ENCODE results near the gene GPC6.

Gene GPC6

DNA sequence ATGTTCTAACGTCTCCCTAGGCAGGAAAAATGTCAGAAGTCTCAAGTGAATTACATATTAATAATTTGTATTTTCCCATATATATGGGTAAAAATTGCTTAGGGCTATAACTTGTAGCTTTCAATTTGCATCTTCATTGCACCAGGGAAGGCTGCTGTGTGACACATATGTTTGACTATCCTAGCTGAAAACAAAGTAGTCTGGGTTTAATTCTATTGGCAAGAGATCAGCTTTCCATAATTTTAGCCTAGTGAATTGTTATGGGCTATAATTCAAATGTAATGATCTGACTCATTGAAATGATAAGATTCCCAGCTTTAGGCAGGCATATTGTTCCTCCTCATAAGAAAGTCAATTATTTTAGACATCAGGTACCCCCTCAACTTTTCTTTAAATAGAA, 699.8 kb downstream of the GPC6 start:
- DNase-seq (ENCODE audit: low spot score), result no peak

GRCh38 chr13:93927431-93927830, 700.8 kb downstream of the GPC6 start:
- no peak for DNase-seq (ENCODE audit: low spot score)

- DNase-seq (ENCODE audit: low spot score), result no peak
These were observed 706.3 kb downstream of the GPC6 start for GRCh38 chr13:93932901-93933300.

DNA sequence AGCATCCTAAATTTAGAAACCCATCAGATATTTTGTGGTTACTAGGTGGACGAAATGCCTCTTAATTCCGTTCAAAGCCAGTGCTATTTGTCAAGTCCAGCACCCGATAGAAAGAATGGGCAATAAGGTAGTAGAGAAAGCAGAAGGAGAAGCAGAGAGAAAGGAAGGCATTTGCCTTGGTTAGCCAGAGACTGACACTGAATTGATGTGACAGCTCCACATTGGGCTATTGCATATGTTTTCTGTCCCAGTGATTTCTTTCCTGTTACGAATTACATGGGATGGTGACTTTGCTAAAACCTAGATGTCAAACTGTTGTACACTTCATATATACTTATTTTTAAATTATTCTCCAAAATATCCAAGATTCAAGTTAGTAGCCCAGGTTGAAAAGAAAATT, 710.3 kb downstream of the GPC6 start:
- no peak for DNase-seq (ENCODE audit: low spot score)

- no peak for DNase-seq (ENCODE audit: low spot score)
These were observed 714.8 kb downstream of the GPC6 start for GRCh38 chr13:93941444-93941843.

- DNase-seq (ENCODE audit: low spot score), result no peak
These were observed 715.4 kb downstream of the GPC6 start for GRCh38 chr13:93942016-93942415.

- no peak for DNase-seq (ENCODE audit: low spot score)
These were observed 719.0 kb downstream of the GPC6 start for GRCh38 chr13:93945621-93946020.

- DNase-seq (ENCODE audit: low spot score), result no peak
These were observed 720.4 kb downstream of the GPC6 start for GRCh38 chr13:93946994-93947393.

DNA sequence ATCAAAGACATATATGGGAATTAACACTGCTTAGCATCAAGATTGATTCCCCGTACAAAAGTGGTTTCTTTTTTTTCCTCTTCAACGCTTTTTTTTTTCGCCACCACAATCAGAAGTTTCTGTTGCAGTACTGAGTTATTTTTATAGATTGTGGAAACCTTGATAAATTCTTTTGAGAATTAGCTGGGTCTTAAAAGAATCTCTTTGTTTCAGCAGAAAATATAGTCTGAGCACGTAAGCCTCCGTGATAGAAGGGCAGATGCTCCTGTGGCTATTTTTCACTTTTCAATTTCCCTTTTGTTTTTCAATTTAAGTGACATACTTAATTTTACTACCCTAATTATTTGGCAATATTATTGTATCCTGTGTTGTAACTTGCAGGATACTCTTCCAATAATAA, 721.0 kb downstream of the GPC6 start:
- DNase-seq (ENCODE audit: low spot score), result no peak

DNA sequence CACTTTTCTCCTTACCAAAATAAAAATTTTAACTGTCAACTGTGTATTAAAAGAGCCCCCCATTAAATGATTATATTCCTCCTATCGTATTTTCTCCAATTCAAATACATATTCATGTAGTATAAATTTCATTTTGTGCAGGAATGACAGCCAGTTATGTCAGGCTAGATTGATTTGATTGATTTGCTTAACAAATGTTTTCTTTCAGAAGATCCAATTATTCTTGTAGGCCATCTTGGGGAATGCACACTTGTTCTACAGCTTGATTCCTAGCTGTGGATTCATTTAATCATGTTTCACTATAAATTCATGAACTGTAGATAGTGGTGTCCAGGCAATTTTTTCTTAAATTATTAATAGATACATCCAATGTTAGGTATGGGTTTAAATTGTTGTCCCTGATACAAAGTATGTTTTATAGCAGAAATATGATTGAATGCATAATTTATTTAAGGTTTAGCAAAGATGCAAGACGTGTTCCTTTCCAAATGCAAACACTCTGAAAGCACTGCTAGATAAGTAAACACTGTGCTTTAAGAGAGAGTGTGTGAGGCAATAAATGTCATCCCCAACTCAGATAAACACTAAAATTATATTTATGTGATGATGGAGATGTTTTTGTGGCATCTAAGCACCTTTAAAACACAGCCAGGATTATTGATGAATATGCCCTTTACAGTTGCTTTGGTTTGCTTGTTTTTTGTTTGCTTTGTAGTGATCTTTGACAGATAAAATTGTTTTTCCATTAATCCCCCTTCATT, 721.7 kb downstream of the GPC6 start:
- no peak for DNase-seq (ENCODE audit: low spot score)

DNA sequence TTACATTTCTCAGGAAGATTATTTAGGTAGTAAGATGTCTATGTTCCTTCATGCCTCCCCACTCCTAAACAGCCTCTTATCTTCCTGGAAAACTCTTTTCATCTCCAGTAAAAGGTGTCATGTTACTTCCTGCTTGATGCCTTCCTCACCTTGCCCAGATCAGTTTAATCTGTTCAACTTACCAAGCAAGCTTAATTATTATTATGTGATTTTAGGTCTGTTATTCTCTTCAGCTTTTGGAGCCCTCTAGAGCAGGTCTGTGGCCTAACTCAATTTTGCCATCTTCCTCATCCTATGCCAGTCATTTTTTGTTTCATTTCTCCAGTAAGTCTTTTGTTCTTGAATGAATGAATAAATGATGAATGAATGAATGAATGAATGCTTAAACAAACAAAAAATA, 724.5 kb downstream of the GPC6 start:
- peak; percentile 10 for DNase-seq (ENCODE audit: low spot score)

GRCh38 chr13:93951951-93952350, 725.3 kb downstream of the GPC6 start:
- DNase-seq (ENCODE audit: low spot score), result no peak

DNA sequence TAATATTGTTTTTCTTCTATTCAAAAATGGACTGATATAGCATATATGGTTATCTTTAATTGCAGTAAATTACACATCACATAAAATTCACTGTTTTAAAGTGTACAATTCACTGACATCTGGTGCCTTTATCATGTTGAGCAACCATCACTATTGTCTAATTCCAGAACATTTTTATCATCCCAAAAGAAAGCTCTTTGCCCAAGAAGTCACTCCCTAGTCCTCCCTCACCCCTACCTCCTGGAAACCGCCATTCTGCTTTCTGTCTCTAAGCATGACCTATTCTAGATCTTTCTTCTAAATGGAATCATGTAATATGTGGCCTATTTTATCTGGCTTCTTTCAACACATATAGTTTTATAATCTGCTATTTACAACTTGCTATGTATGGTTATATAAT, 727.2 kb downstream of the GPC6 start:
- DNase-seq (ENCODE audit: low spot score), result no peak

- DNase-seq (ENCODE audit: low spot score), result no peak
These were observed 729.3 kb downstream of the GPC6 start for GRCh38 chr13:93955904-93956303.

DNA sequence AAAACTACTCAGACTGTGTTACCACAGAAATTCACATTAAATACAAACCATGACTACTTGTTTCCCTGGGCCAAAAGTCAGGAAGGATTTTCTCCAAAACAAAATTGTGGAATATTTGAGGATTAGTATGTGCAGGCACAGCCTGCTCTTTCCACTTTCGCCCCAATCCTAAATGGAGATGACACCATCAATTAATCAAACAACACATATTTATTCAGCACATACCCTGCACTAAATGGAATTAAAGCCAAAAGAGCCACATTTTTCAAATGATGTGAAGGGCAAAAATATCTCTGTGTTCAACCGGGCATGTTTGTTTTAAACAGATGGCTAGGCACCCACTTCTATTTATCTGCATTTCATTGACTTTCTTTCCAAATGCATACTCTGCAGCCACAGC, 729.8 kb downstream of the GPC6 start:
- DNase-seq (ENCODE audit: low spot score), result peak; percentile 14

DNA sequence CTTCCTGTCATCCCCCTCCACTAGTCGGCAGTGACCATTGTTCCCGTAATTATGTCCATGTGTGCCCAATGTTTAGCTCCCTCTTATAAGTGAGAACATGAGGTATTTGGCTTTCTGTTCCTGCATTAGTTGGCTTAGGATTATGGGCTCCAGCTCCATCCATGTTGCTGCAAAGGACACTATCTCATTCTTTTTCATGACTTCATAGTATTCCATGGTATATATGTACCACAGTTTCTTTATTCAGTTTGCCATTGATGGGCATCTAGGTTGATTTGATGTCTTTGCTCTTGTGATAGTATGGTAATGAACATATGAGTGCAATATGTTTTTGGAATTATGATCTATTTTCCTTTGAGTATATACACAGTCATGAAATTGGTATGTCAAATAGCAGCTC, 730.8 kb downstream of the GPC6 start:
- no peak for DNase-seq (ENCODE audit: low spot score)

GRCh38 chr13:93959796-93960533, 733.4 kb downstream of the GPC6 start:
- DNase-seq (ENCODE audit: low spot score), result no peak

DNA sequence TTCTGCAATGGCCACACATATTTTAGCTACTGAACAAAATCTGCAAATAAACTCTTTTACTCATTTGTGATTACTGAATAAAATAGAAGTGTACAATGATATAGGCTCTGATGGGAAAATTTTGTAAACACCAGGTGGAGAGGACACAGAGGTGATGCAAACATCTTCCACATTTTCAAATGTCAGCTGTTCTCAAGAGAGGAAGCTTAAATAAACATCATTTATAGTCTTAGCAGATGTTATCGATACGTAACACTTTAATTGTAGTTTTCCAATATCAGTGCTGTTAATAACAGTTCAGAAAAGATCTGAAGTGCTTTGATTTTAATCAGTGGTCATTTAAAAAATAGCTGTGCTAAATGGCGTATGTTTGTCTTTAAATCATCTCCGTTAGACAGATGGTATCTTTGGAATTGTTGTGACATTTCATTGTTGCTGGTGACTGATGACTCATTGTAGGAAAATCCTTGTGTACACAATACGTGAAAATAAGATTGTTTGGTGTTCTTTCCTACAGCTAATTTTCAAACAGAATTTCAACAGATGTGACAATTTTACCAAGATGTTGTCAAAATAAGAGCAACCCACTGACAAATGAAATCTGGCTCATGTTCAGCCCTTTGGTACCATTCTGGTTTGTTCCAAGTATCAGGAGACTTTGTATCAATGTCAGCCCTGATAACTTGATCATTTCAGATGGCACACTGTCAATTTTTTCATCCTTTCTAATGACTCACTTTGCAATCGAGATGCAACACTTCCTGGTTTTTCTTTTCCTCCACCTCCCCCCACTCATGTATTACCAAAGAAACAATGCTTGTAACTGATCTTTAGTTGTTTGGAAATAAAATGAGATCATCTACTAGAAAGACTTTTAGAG, 736.9 kb downstream of the GPC6 start:
- no peak for DNase-seq (ENCODE audit: low spot score)

GRCh38 chr13:93964146-93964512, 737.5 kb downstream of the GPC6 start:
- no peak for DNase-seq (ENCODE audit: low spot score)

DNA sequence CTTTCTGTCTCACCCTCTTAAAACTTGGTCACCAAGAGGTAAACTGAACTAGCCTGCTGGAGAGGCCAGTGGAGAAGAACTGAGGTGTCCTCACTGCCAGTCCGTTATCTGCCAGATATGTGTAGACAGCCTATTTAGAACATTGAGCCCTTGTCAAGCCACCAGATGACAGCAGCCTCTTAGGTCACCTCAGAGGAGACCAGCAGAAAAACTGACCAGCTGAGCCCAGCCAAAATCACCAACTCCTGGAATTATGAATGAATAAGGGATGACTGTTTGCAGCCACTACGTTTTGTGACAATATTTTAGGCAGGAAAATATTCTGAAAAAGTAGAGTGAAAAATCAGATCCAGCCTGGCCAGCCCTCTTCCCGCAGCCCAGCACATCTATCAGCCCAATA, 739.0 kb downstream of the GPC6 start:
- no peak for DNase-seq (ENCODE audit: low spot score)

DNA sequence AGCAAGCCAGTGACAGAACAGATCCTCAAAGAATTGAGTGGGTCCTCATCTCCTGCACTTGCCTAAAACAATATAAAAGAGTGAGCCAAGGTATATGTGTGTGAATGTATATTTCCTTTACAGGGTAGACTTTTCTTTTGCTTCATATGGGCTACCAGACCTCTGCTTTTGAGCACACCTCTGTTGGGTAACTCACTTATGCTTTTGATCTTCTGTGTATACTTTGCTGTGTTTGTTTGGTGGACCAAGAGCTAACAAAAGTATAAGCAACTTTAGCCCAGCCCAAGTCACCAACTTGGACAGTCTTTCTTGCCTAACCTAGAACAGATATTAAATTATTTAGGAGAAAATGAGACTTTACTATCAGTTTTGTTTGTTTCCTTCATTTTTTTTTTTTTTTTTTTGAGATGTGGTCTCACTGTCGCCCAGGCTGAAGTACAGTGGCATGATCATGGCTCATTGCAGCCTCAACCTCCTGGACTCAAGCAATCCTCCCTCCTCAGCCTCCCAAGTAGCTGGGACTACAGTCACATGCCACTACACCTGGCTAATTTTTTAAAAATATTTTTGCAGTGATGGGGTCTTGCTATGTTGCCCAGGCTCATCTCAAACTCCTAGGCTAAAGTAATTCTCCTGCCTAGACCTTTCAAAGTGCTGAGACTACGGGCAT, 739.8 kb downstream of the GPC6 start:
- no peak for DNase-seq (ENCODE audit: low spot score)

DNA sequence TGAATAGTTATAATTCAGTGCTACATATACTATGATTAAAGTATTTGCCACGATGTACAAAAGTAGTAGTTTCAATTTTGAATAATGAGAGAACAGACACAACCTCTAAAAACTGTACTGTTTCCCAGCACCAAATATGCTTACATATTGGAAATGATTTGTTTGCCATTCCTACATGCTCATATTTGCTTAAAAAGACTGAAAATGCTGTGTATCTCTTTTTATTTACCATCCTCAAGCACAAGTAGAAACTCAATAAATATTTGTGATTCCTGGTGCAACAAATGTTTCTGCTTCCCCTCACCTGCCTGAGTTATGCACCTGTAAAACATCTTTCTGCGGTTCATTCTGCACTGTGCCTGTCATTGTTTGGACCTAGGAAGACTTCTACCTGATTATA, 740.7 kb downstream of the GPC6 start:
- DNase-seq (ENCODE audit: low spot score), result no peak
